Measurements from ENCODE around the gene KLF16. TPM values are rescaled to one million over a fixed set of nuclear protein-coding genes. Genes with fewer than 3 reads are reported as not detected.
"Not testable (repeated sequence)": the region's sequence is repeated elsewhere in the genome, so short reads cannot be mapped to it uniquely, and the experiment has no call there.

KLF16 gene
- total RNA-seq, 3 donors from 2014 or later = 2.9 to 4.6 (median 4.1) TPM

- Histone ChIP-seq H3K4me3 (peak within 1 kb of the TSS; percentile 87 to 95 (median 91)), H3K27ac (peak within 1 kb of the TSS; percentile 82 to 94), H3K4me1 (peaks cover 14 to 27% of the 10 kb centered on the region in 2 donors)
- peak; percentile 93 to 94 for DNase-seq (ENCODE audit: low spot score in 2 of 2)
- H3K36me3 ChIP-seq; intact Hi-C loops (cut with DNase I; ENCODE audit: low total_unique reads); H3K9me3 ChIP-seq; H3K27me3 ChIP-seq: not testable (repeated sequence)
- TF ChIP-seq POLR2AphosphoS5 (IDR thresholded peaks at IDR 0.05) = peak; percentile 64 to 83 (median 74)
- peak; percentile 20 for TF ChIP-seq POLR2A (IDR thresholded peaks at IDR 0.05)
Observed at GRCh38 chr19:1885398-1886119, 22.2 kb upstream of the KLF16 start, which contains the start of gene ABHD17A. Gene ABHD17A (minus strand): TSS chr19:1885496. CDS start chr19:1881566, 3,930 bp downstream.

GRCh38 chr19:1884719-1885334, 21.4 kb upstream of the KLF16 start:
- no peak for TF ChIP-seq POLR2A (IDR thresholded peaks at IDR 0.05)
- TF ChIP-seq POLR2AphosphoS5 (IDR thresholded peaks at IDR 0.05) = no peak
- peaks cover 14 to 27% of the 10 kb centered on the region in 2 donors for H3K4me1 ChIP-seq
- DNase-seq (ENCODE audit: low spot score in 2 of 2) = no peak
- intact Hi-C loops (cut with DNase I; ENCODE audit: low total_unique reads) = no loop called here
- H3K4me3 ChIP-seq = peak overlapping the region; percentile 87 to 95 (median 91)
- no peaks in the 10 kb centered on the region for H3K36me3 ChIP-seq
- H3K27ac ChIP-seq = peak overlapping the region; percentile 82 to 94
- H3K27me3 ChIP-seq = no peaks in the 10 kb centered on the region
- no peaks in the 10 kb centered on the region for H3K9me3 ChIP-seq

- Histone ChIP-seq H3K9me3 (no peaks in the 10 kb centered on the region), H3K4me3 (peak overlapping the region; percentile 87 to 95 (median 91)), H3K27ac (peak overlapping the region; percentile 82 to 94), H3K27me3 (no peaks in the 10 kb centered on the region), H3K36me3 (no peaks in the 10 kb centered on the region), H3K4me1 (peaks cover 14 to 27% of the 10 kb centered on the region in 2 donors)
- intact Hi-C loops (cut with DNase I; ENCODE audit: low total_unique reads) = no loop called here
- no peak for DNase-seq (ENCODE audit: low spot score in 2 of 2)
- TF ChIP-seq CTCF (IDR thresholded peaks at IDR 0.05) = no peak
- TF ChIP-seq POLR2AphosphoS5 (IDR thresholded peaks at IDR 0.05) = no peak
- TF ChIP-seq POLR2A (IDR thresholded peaks at IDR 0.05) = no peak
Observed at GRCh38 chr19:1884291-1884718, 20.9 kb upstream of the KLF16 start.

GRCh38 chr19:1883784-1884183, 20.4 kb upstream of the KLF16 start:
- H3K9me3 ChIP-seq = no peaks in the 10 kb centered on the region
- H3K27ac ChIP-seq = peak overlapping the region; percentile 82 to 94
- peak overlapping the region; percentile 87 to 95 (median 91) for H3K4me3 ChIP-seq
- peaks cover 14 to 27% of the 10 kb centered on the region in 2 donors for H3K4me1 ChIP-seq
- DNase-seq (ENCODE audit: low spot score in 2 of 2) = no peak
- no peaks in the 10 kb centered on the region for H3K36me3 ChIP-seq
- intact Hi-C loops (cut with DNase I; ENCODE audit: low total_unique reads) = no loop called here
- no peak for TF ChIP-seq POLR2AphosphoS5 (IDR thresholded peaks at IDR 0.05)
- TF ChIP-seq CTCF (IDR thresholded peaks at IDR 0.05) = no peak
- TF ChIP-seq POLR2A (IDR thresholded peaks at IDR 0.05) = no peak
- no peaks in the 10 kb centered on the region for H3K27me3 ChIP-seq

- no peaks in the 10 kb centered on the region for H3K27me3 ChIP-seq
- intact Hi-C loops (cut with DNase I; ENCODE audit: low total_unique reads) = no loop called here
- TF ChIP-seq POLR2AphosphoS5 (IDR thresholded peaks at IDR 0.05) = no peak
- no peak for TF ChIP-seq POLR2A (IDR thresholded peaks at IDR 0.05)
- no peak for TF ChIP-seq CTCF (IDR thresholded peaks at IDR 0.05)
- no peak for DNase-seq (ENCODE audit: low spot score in 2 of 2)
- H3K27ac ChIP-seq = peak overlapping the region; percentile 82 to 94
- H3K4me1 ChIP-seq = peaks cover 14 to 27% of the 10 kb centered on the region in 2 donors
- peak overlapping the region; percentile 87 to 95 (median 91) for H3K4me3 ChIP-seq
- no peaks in the 10 kb centered on the region for H3K9me3 ChIP-seq
- H3K36me3 ChIP-seq = no peaks in the 10 kb centered on the region
Observed at GRCh38 chr19:1882786-1883692, 19.7 kb upstream of the KLF16 start.
